OCI-LY1 (cell line): ENCODE data around the gene ARF1.

Experiments used
- H2AFZ ChIP-seq: fragments of 200-600 bp; sonication (generic), shearing (Covaris generic); 2 replicates; pipeline ENCODE4 v1.6.0; 2014; ENCODE audit warnings: antibody characterized with exemption, mild to moderate bottlenecking, low read length
- H3F3A ChIP-seq: fragments of 200-600 bp; sonication (generic), shearing (Covaris generic); 2 replicates; pipeline ENCODE4 v1.6.0; 2014; ENCODE audit warnings: mild to moderate bottlenecking, antibody characterized with exemption, low read length, moderate library complexity; ENCODE audit not compliant: insufficient read depth
- H3K27ac ChIP-seq: fragments of 200-600 bp; sonication (generic); 2 replicates; pipeline ENCODE4 v1.5.1; 2014; ENCODE audit warnings: low read length, mixed run types, mild to moderate bottlenecking, low read depth; ENCODE audit not compliant: poor library complexity, severe bottlenecking
- H3K27me3 ChIP-seq: fragments of 200-600 bp; sonication (generic); 2 replicates; pipeline ENCODE4 v1.6.0; 2014; ENCODE audit warnings: antibody characterized with exemption, mild to moderate bottlenecking, low read length, moderate library complexity; ENCODE audit not compliant: insufficient read depth
- H3K36me3 ChIP-seq: fragments of 200-600 bp; sonication (generic); 2 replicates; pipeline ENCODE4 v1.6.1; 2014; ENCODE audit warnings: mild to moderate bottlenecking, antibody characterized with exemption, low read length, moderate library complexity, mixed read lengths; ENCODE audit not compliant: insufficient read depth
- H3K4me1 ChIP-seq: fragments of 200-600 bp; sonication (generic); 2 replicates; pipeline ENCODE4 v1.5.1; 2014; ENCODE audit warnings: mild to moderate bottlenecking, low read length, moderate library complexity; ENCODE audit not compliant: insufficient read depth, severe bottlenecking
- H3K4me2 ChIP-seq: fragments of 200-600 bp; sonication (generic), shearing (Covaris generic); 2 replicates; pipeline ENCODE4 v1.6.1; 2014; ENCODE audit warnings: low read length
- H3K4me3 ChIP-seq: fragments of 200-600 bp; sonication (generic); 2 replicates; pipeline ENCODE4 v1.5.1; 2014; ENCODE audit warnings: low read length, low read depth, mild to moderate bottlenecking, mixed read lengths; ENCODE audit not compliant: poor library complexity, severe bottlenecking
- H3K79me2 ChIP-seq: fragments of 200-600 bp; shearing (Covaris generic); 2 replicates; pipeline ENCODE4 v1.6.1; 2016; ENCODE audit warnings: mixed run types, low read length, mixed read lengths; ENCODE audit not compliant: insufficient read depth
- H3K9ac ChIP-seq: fragments of 200-600 bp; sonication (generic), shearing (Covaris generic); 2 replicates; pipeline ENCODE4 v1.6.1; 2014; ENCODE audit warnings: mild to moderate bottlenecking, low read length, mixed read lengths
- H3K9me2 ChIP-seq: fragments of 200-600 bp; sonication (generic), shearing (Covaris generic); 2 replicates; pipeline ENCODE4 v1.6.1; 2014; ENCODE audit warnings: low read depth, mild to moderate bottlenecking, low read length, mixed read lengths
- H3K9me3 ChIP-seq: fragments of 200-600 bp; shearing (Covaris generic); 2 replicates; pipeline ENCODE4 v1.6.1; 2014; ENCODE audit warnings: low read length, mixed read lengths
- H4K20me1 ChIP-seq: fragments of 200-600 bp; sonication (generic), shearing (Covaris generic); 2 replicates; pipeline ENCODE4 v1.6.0; 2016; ENCODE audit warnings: mild to moderate bottlenecking, low read length; ENCODE audit not compliant: insufficient read depth
- CTCF ChIP-seq: fragments of 200-600 bp; sonication (generic), shearing (Covaris generic); IDR thresholded peaks from 2 replicates; pipeline ENCODE4 v1.5.1; 2017; ENCODE audit warnings: mild to moderate bottlenecking, antibody characterized with exemption, low read length, moderate library complexity, mixed read lengths
- EZH2 ChIP-seq: fragments of 200-600 bp; sonication (generic), shearing (Covaris generic); IDR thresholded peaks from 2 replicates; pipeline ENCODE4 v1.8.0; 2017; ENCODE audit warnings: borderline replicate concordance, mixed run types, mild to moderate bottlenecking, antibody characterized with exemption, low read length, moderate library complexity, mixed read lengths

ARF1 gene

GRCh38 chr1:228064296-228064695 is 18.2 kb upstream of the ARF1 start:
- Histone ChIP-seq H3K4me2 (no peak overlapping the region), H3K9me3 (no peaks in the 10 kb centered on the region), H3K27me3 (no peaks in the 10 kb centered on the region), H3K4me3 (no peak overlapping the region), H3F3A (no peaks in the 10 kb centered on the region), H3K9me2 (no peaks in the 10 kb centered on the region), H3K79me2 (no peaks in the 10 kb centered on the region), H3K4me1 (no peaks in the 10 kb centered on the region), H3K27ac (no peak overlapping the region), H2AFZ (no peak overlapping the region), H4K20me1 (no peaks in the 10 kb centered on the region), H3K9ac (no peak overlapping the region), H3K36me3 (no peaks in the 10 kb centered on the region)
- no peak for TF ChIP-seq CTCF
- TF ChIP-seq EZH2 = no peak

GRCh38 chr1:228064741-228065542 is 17.6 kb upstream of the ARF1 start:
- H3K9ac ChIP-seq = no peak overlapping the region
- no peaks in the 10 kb centered on the region for H3K9me2 ChIP-seq
- H3K4me2 ChIP-seq = no peak overlapping the region
- H3K36me3 ChIP-seq = no peaks in the 10 kb centered on the region
- no peaks in the 10 kb centered on the region for H3K27me3 ChIP-seq
- no peaks in the 10 kb centered on the region for H3K9me3 ChIP-seq
- no peak overlapping the region for H3K4me3 ChIP-seq
- no peak for TF ChIP-seq CTCF
- no peaks in the 10 kb centered on the region for H3K79me2 ChIP-seq
- no peak overlapping the region for H2AFZ ChIP-seq
- H3F3A ChIP-seq = no peaks in the 10 kb centered on the region
- H3K4me1 ChIP-seq = no peaks in the 10 kb centered on the region
- no peak overlapping the region for H3K27ac ChIP-seq
- no peaks in the 10 kb centered on the region for H4K20me1 ChIP-seq

- Histone ChIP-seq H4K20me1 (no peaks in the 10 kb centered on the region), H3F3A (no peaks in the 10 kb centered on the region), H3K79me2 (no peaks in the 10 kb centered on the region), H3K9me2 (no peaks in the 10 kb centered on the region), H3K27me3 (no peaks in the 10 kb centered on the region), H3K9me3 (no peaks in the 10 kb centered on the region), H3K9ac (no peak overlapping the region), H3K27ac (no peak overlapping the region), H3K4me2 (no peak overlapping the region), H3K4me1 (no peaks in the 10 kb centered on the region), H2AFZ (no peak overlapping the region), H3K36me3 (no peaks in the 10 kb centered on the region), H3K4me3 (no peak overlapping the region)
- TF ChIP-seq EZH2 = no peak
- no peak for TF ChIP-seq CTCF
Measured at GRCh38 chr1:228065543-228066347, 16.8 kb upstream of the ARF1 start.
